K562 (cell line): ENCODE results near the gene ZSWIM7. TPM values are rescaled to one million over a fixed set of nuclear protein-coding genes. Genes with fewer than 3 reads are reported as not detected.

Source experiments
- CC2D1A ChIP-seq: fragments of 450-650 bp; IDR thresholded peaks from 2 replicates; pipeline ENCODE4 v1.6.1; 2017; ENCODE audit warnings: mild to moderate bottlenecking
- DPF2 ChIP-seq: fragments of 450-650 bp; IDR thresholded peaks from 2 replicates; pipeline ENCODE4 v1.6.1; 2016
- EP400 ChIP-seq: fragments of 450-650 bp; IDR thresholded peaks from 2 replicates; pipeline ENCODE4 v1.6.1; 2017; ENCODE audit warnings: antibody characterized with exemption, mild to moderate bottlenecking, moderate library complexity
- HDAC1 ChIP-seq, 2 experiments: fragments of 450-650 bp; IDR thresholded peaks; 2 replicates each; pipeline ENCODE4 v1.6.1; 2016 to 2017; ENCODE audit warnings: inconsistent platforms in 1 of 2, mild to moderate bottlenecking in 1 of 2, moderate library complexity in 1 of 2
- MTA2 ChIP-seq: fragments of 450-650 bp; IDR thresholded peaks from 2 replicates; pipeline ENCODE4 v1.6.1; 2016; ENCODE audit warnings: low read depth
- NCOR1 ChIP-seq: fragments of 450-650 bp; IDR thresholded peaks from 2 replicates; pipeline ENCODE4 v1.6.1; 2016; ENCODE audit warnings: mild to moderate bottlenecking, moderate library complexity
- TRIM24 ChIP-seq, 2 experiments: fragments of 450-650 bp; IDR thresholded peaks; 2 replicates each; pipeline ENCODE4 v1.6.1; 2016
- polyA plus RNA-seq, 8 experiments: library from polyadenylated mRNA; depleted of rRNA in 4 of 8; stranded (reverse) in 5 of 8; unstranded in 3 of 8; fragments of >200 nt; fragmentation: Nextera tagmentation in 2 of 8; fragmentation: Illumina TruSeq in 1 of 8; extraction: Ambion mirVana in 2 of 8; extraction: Trizol in 1 of 8; gene quantifications; 2 replicates each; pipeline versions ENCODE4 v1.2.1 to v1.2.3, GENCODE V29; 2011 to 2014; ENCODE audit warnings: inconsistent platforms in 1 of 8, missing spikeins in 1 of 8
- total RNA-seq, 7 experiments: library from RNA; depleted of rRNA in 6 of 7; stranded (reverse); fragments of >200 nt in 6 of 7; fragmentation: Illumina TruSeq in 2 of 7; extraction: Trizol in 2 of 7; gene quantifications; 2 replicates each; pipeline versions ENCODE4 v1.2.1 to v1.2.3, GENCODE V29; 2011 to 2021; ENCODE audit warnings: low replicate concordance in 1 of 7
- TF ChIP-seq, protein P1 (sequence below): fragments of 200-800 bp; sonication (Bioruptor generic); IDR thresholded peaks from 2 replicates; pipeline ENCODE4 v1.6.1; 2016; ENCODE audit warnings: missing genetic modification characterization, missing compliant biosample characterization
- TF ChIP-seq, protein P2 (sequence below): fragments of 450-650 bp; IDR thresholded peaks from 2 replicates; pipeline ENCODE4 v1.6.1; 2017; ENCODE audit warnings: antibody characterized with exemption, mild to moderate bottlenecking
- TF ChIP-seq, protein P3 (sequence below): fragments of 450-650 bp; IDR thresholded peaks from 2 replicates; pipeline ENCODE4 v1.6.1; 2016; ENCODE audit warnings: antibody characterized with exemption

ZSWIM7 gene
- total and polyA plus RNA-seq, 9 of the 15 experiments (the other 6 are each of a cell fraction or from before 2014, with no cell fraction given), result 5.9 to 18.7 (median 9.5) TPM

DNA sequence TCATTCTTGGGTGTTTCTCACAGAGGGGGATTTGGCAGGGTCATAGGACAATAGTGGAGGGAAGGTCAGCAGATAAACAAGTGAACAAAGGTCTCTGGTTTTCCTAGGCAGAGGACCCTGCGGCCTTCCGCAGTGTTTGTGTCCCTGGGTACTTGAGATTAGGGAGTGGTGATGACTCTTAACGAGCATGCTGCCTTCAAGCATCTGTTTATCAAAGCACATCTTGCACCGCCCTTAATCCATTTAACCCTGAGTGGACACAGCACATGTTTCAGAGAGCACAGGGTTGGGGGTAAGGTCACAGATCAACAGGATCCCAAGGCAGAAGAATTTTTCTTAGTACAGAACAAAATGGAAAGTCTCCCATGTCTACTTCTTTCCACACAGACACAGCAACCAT, 20.5 kb downstream of the ZSWIM7 start (continued):
- TF ChIP-seq, protein P1, sequence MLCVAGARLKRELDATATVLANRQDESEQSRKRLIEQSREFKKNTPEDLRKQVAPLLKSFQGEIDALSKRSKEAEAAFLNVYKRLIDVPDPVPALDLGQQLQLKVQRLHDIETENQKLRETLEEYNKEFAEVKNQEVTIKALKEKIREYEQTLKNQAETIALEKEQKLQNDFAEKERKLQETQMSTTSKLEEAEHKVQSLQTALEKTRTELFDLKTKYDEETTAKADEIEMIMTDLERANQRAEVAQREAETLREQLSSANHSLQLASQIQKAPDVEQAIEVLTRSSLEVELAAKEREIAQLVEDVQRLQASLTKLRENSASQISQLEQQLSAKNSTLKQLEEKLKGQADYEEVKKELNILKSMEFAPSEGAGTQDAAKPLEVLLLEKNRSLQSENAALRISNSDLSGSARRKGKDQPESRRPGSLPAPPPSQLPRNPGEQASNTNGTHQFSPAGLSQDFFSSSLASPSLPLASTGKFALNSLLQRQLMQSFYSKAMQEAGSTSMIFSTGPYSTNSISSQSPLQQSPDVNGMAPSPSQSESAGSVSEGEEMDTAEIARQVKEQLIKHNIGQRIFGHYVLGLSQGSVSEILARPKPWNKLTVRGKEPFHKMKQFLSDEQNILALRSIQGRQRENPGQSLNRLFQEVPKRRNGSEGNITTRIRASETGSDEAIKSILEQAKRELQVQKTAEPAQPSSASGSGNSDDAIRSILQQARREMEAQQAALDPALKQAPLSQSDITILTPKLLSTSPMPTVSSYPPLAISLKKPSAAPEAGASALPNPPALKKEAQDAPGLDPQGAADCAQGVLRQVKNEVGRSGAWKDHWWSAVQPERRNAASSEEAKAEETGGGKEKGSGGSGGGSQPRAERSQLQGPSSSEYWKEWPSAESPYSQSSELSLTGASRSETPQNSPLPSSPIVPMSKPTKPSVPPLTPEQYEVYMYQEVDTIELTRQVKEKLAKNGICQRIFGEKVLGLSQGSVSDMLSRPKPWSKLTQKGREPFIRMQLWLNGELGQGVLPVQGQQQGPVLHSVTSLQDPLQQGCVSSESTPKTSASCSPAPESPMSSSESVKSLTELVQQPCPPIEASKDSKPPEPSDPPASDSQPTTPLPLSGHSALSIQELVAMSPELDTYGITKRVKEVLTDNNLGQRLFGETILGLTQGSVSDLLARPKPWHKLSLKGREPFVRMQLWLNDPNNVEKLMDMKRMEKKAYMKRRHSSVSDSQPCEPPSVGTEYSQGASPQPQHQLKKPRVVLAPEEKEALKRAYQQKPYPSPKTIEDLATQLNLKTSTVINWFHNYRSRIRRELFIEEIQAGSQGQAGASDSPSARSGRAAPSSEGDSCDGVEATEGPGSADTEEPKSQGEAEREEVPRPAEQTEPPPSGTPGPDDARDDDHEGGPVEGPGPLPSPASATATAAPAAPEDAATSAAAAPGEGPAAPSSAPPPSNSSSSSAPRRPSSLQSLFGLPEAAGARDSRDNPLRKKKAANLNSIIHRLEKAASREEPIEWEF (CRISPR knock-in tag), result peak; percentile 76; the same call in 1 of the 2 replicates
- TF ChIP-seq NCOR1, result peak; percentile 83
- 0 out of 4 replicates have a peak, but pooled peaks have one; percentile 22 to 34 for TF ChIP-seq TRIM24 (IDR thresholded peaks at IDR 0.05)
- TF ChIP-seq, protein P2, sequence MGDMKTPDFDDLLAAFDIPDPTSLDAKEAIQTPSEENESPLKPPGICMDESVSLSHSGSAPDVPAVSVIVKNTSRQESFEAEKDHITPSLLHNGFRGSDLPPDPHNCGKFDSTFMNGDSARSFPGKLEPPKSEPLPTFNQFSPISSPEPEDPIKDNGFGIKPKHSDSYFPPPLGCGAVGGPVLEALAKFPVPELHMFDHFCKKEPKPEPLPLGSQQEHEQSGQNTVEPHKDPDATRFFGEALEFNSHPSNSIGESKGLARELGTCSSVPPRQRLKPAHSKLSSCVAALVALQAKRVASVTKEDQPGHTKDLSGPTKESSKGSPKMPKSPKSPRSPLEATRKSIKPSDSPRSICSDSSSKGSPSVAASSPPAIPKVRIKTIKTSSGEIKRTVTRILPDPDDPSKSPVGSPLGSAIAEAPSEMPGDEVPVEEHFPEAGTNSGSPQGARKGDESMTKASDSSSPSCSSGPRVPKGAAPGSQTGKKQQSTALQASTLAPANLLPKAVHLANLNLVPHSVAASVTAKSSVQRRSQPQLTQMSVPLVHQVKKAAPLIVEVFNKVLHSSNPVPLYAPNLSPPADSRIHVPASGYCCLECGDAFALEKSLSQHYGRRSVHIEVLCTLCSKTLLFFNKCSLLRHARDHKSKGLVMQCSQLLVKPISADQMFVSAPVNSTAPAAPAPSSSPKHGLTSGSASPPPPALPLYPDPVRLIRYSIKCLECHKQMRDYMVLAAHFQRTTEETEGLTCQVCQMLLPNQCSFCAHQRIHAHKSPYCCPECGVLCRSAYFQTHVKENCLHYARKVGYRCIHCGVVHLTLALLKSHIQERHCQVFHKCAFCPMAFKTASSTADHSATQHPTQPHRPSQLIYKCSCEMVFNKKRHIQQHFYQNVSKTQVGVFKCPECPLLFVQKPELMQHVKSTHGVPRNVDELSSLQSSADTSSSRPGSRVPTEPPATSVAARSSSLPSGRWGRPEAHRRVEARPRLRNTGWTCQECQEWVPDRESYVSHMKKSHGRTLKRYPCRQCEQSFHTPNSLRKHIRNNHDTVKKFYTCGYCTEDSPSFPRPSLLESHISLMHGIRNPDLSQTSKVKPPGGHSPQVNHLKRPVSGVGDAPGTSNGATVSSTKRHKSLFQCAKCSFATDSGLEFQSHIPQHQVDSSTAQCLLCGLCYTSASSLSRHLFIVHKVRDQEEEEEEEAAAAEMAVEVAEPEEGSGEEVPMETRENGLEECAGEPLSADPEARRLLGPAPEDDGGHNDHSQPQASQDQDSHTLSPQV, result peak; percentile 56; the same call in 1 of the 2 replicates
- 0 out of 2 replicates have a peak, but pooled peaks have one; percentile 30 for TF ChIP-seq EP400
- TF ChIP-seq CC2D1A, result peak; percentile 35; the same call in 1 of the 2 replicates
- TF ChIP-seq, protein P3, sequence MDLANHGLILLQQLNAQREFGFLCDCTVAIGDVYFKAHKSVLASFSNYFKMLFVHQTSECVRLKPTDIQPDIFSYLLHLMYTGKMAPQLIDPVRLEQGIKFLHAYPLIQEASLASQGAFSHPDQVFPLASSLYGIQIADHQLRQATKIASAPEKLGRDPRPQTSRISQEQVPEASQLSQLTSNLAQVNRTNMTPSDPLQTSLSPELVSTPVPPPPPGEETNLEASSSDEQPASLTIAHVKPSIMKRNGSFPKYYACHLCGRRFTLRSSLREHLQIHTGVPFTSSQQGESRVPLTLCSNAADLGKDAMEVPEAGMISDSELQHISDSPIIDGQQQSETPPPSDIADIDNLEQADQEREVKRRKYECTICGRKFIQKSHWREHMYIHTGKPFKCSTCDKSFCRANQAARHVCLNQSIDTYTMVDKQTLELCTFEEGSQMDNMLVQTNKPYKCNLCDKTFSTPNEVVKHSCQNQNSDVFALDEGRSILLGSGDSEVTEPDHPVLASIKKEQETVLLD, result peak; percentile 9; the same call in 1 of the 2 replicates
- TF ChIP-seq HDAC1 (IDR thresholded peaks at IDR 0.05), result 0 out of 4 replicates have a peak, but pooled peaks of 1 of the 2 experiments have one; percentile 25
- peak; percentile 47; the same call in 1 of the 2 replicates for TF ChIP-seq MTA2
- peak; percentile 56 for TF ChIP-seq DPF2
